DND-41 (cell line): Measurements from ENCODE around the gene MVB12B.

Experiments used
- CTCF ChIP-seq: IDR thresholded peaks from 2 replicates; pipeline ENCODE4 v1.5.1; 2012; ENCODE audit warnings: borderline replicate concordance, low read length, moderate library complexity, mild to moderate bottlenecking; ENCODE audit not compliant: poor library complexity, severe bottlenecking; ENCODE audit errors: extremely low read depth
- EZH2 ChIP-seq: IDR thresholded peaks from 3 replicates; pipeline ENCODE4 v1.6.1; 2012; ENCODE audit warnings: borderline replicate concordance, low read depth, mild to moderate bottlenecking, moderate library complexity, low read length, inconsistent platforms; ENCODE audit not compliant: severe bottlenecking

- TF ChIP-seq CTCF (no peak), EZH2 (no peak)
Measured at GRCh38 chr9:126367139-126367538, 40.5 kb downstream of the MVB12B start.
